ENCODE results near the gene GKN2.

Gene GKN2

GRCh38 chr2:68977453-68977852, 24.8 kb upstream of the GKN2 start:
- no peaks in the 10 kb centered on the region for H3K4me1 ChIP-seq (ENCODE audit: control insufficient read depth, low read depth, low read length)

GRCh38 chr2:68975844-68976243, 23.2 kb upstream of the GKN2 start:
- H3K56ac ChIP-seq (ENCODE audit: low read length): no peak overlapping the region
- H3K27ac ChIP-seq (ENCODE audit: low read depth, low read length): no peak overlapping the region
- H3K79me1 ChIP-seq (ENCODE audit: low read length): no peaks in the 10 kb centered on the region
- no peak overlapping the region for H4K8ac ChIP-seq (ENCODE audit: low read depth, low read length)
- H2BK15ac ChIP-seq (replicated peaks; ENCODE audit: low read depth): no peak overlapping the region
- no peaks in the 10 kb centered on the region for H3K27me3 ChIP-seq (ENCODE audit: insufficient read depth, low read length, poor library complexity)
- no peak overlapping the region for H4K5ac ChIP-seq (ENCODE audit: low read length)
- no peak overlapping the region for H2BK5ac ChIP-seq (ENCODE audit: low read length)
- no peak overlapping the region for H3K4me2 ChIP-seq (ENCODE audit: low read length)
- H2BK120ac ChIP-seq (ENCODE audit: low read depth, low read length): no peak overlapping the region
- no peak overlapping the region for H3K18ac ChIP-seq (ENCODE audit: low read length)
- DNase-seq: no peak
- H3K36me3 ChIP-seq (ENCODE audit: control insufficient read depth, insufficient read depth, low read length): no peaks in the 10 kb centered on the region
- H2AK5ac ChIP-seq (ENCODE audit: low read length): no peak overlapping the region
- H3K79me2 ChIP-seq (ENCODE audit: control insufficient read depth, insufficient read depth, low read length): no peaks in the 10 kb centered on the region
- no peak overlapping the region for H3K4me3 ChIP-seq (ENCODE audit: low read length)
- H3K4me1 ChIP-seq (ENCODE audit: control insufficient read depth, low read depth, low read length): no peaks in the 10 kb centered on the region
- H3K23ac ChIP-seq (ENCODE audit: low read length): no peak overlapping the region
- H3K9ac ChIP-seq (ENCODE audit: low read length): no peak overlapping the region
- H3K4ac ChIP-seq (ENCODE audit: low read depth, low read length): no peak overlapping the region
- no CpG with 5 or more reads among the region's 2 CpGs for WGBS (ENCODE audit: extremely low coverage, insufficient coverage, low lambda C conversion rate)

More at GRCh38 chr2:68977453-68977852, 24.8 kb upstream of the GKN2 start:
- Histone ChIP-seq H2BK15ac (replicated peaks; ENCODE audit: low read depth) (no peak overlapping the region), H3K9ac (ENCODE audit: low read length) (no peak overlapping the region), H2BK5ac (ENCODE audit: low read length) (no peak overlapping the region), H3K27me3 (ENCODE audit: insufficient read depth, low read length, poor library complexity) (no peaks in the 10 kb centered on the region), H3K4me2 (ENCODE audit: low read length) (no peak overlapping the region), H3K4me3 (ENCODE audit: low read length) (no peak overlapping the region), H4K5ac (ENCODE audit: low read length) (no peak overlapping the region), H3K79me1 (ENCODE audit: low read length) (no peaks in the 10 kb centered on the region), H3K36me3 (ENCODE audit: control insufficient read depth, insufficient read depth, low read length) (no peaks in the 10 kb centered on the region), H3K4ac (ENCODE audit: low read depth, low read length) (no peak overlapping the region), H3K18ac (ENCODE audit: low read length) (no peak overlapping the region), H3K56ac (ENCODE audit: low read length) (no peak overlapping the region), H3K79me2 (ENCODE audit: control insufficient read depth, insufficient read depth, low read length) (no peaks in the 10 kb centered on the region), H2AK5ac (ENCODE audit: low read length) (no peak overlapping the region), H3K27ac (ENCODE audit: low read depth, low read length) (no peak overlapping the region), H4K8ac (ENCODE audit: low read depth, low read length) (no peak overlapping the region), H2BK120ac (ENCODE audit: low read depth, low read length) (no peak overlapping the region), H3K23ac (ENCODE audit: low read length) (no peak overlapping the region)
- WGBS (ENCODE audit: extremely low coverage, insufficient coverage, low lambda C conversion rate): no CpG with 5 or more reads among the region's 4 CpGs
- DNase-seq: no peak

GRCh38 chr2:68974946-68975665, 22.4 kb upstream of the GKN2 start:
- Histone ChIP-seq H3K4me1 (ENCODE audit: control insufficient read depth, low read depth, low read length) (no peaks in the 10 kb centered on the region), H4K5ac (ENCODE audit: low read length) (no peak overlapping the region), H3K27me3 (ENCODE audit: insufficient read depth, low read length, poor library complexity) (no peaks in the 10 kb centered on the region), H3K27ac (ENCODE audit: low read depth, low read length) (no peak overlapping the region), H3K9ac (ENCODE audit: low read length) (no peak overlapping the region), H4K8ac (ENCODE audit: low read depth, low read length) (no peak overlapping the region), H3K18ac (ENCODE audit: low read length) (no peak overlapping the region), H2AK5ac (ENCODE audit: low read length) (no peak overlapping the region), H2BK5ac (ENCODE audit: low read length) (no peak overlapping the region), H3K56ac (ENCODE audit: low read length) (no peak overlapping the region), H3K79me2 (ENCODE audit: control insufficient read depth, insufficient read depth, low read length) (no peaks in the 10 kb centered on the region), H2BK15ac (replicated peaks; ENCODE audit: low read depth) (no peak overlapping the region), H3K23ac (ENCODE audit: low read length) (no peak overlapping the region), H3K79me1 (ENCODE audit: low read length) (no peaks in the 10 kb centered on the region), H3K4me2 (ENCODE audit: low read length) (no peak overlapping the region), H3K4ac (ENCODE audit: low read depth, low read length) (no peak overlapping the region), H3K36me3 (ENCODE audit: control insufficient read depth, insufficient read depth, low read length) (no peaks in the 10 kb centered on the region), H2BK120ac (ENCODE audit: low read depth, low read length) (no peak overlapping the region), H3K4me3 (ENCODE audit: low read length) (no peak overlapping the region)
- WGBS (ENCODE audit: extremely low coverage, insufficient coverage, low lambda C conversion rate): no CpG with 5 or more reads among the region's 9 CpGs
- DNase-seq: no peak

GRCh38 chr2:68974251-68974650, 21.6 kb upstream of the GKN2 start, which contains the start of gene GKN1:
Gene GKN1, plus strand, starts transcription at chr2:68974636. Its CDS starts 42 bp downstream, at chr2:68974678.
- DNase-seq: no peak
- no peak within 1 kb of the TSS for H4K5ac ChIP-seq (ENCODE audit: low read length)
- H3K79me2 ChIP-seq (ENCODE audit: control insufficient read depth, insufficient read depth, low read length): no peaks in the 10 kb centered on the region
- no peak within 1 kb of the TSS for H2BK15ac ChIP-seq (replicated peaks; ENCODE audit: low read depth)
- H3K79me1 ChIP-seq (ENCODE audit: low read length): no peaks in the 10 kb centered on the region
- H3K4ac ChIP-seq (ENCODE audit: low read depth, low read length): no peak within 1 kb of the TSS
- H4K8ac ChIP-seq (ENCODE audit: low read depth, low read length): no peak within 1 kb of the TSS
- H3K23ac ChIP-seq (ENCODE audit: low read length): no peak within 1 kb of the TSS
- no peak within 1 kb of the TSS for H3K9ac ChIP-seq (ENCODE audit: low read length)
- no peaks in the 10 kb centered on the region for H3K4me1 ChIP-seq (ENCODE audit: control insufficient read depth, low read depth, low read length)
- H3K18ac ChIP-seq (ENCODE audit: low read length): no peak within 1 kb of the TSS
- H2AK5ac ChIP-seq (ENCODE audit: low read length): no peak within 1 kb of the TSS
- no peak within 1 kb of the TSS for H3K27ac ChIP-seq (ENCODE audit: low read depth, low read length)
- peak within 1 kb of the TSS; percentile 45 for H2BK120ac ChIP-seq (ENCODE audit: low read depth, low read length)
- H3K27me3 ChIP-seq (ENCODE audit: insufficient read depth, low read length, poor library complexity): no peaks in the 10 kb centered on the region
- H3K4me3 ChIP-seq (ENCODE audit: low read length): no peak within 1 kb of the TSS
- H3K56ac ChIP-seq (ENCODE audit: low read length): no peak within 1 kb of the TSS
- no peak within 1 kb of the TSS for H3K4me2 ChIP-seq (ENCODE audit: low read length)
- H2BK5ac ChIP-seq (ENCODE audit: low read length): no peak within 1 kb of the TSS
- no CpG with 5 or more reads among the region's 3 CpGs for WGBS (ENCODE audit: extremely low coverage, insufficient coverage, low lambda C conversion rate)
- no peaks in the 10 kb centered on the region for H3K36me3 ChIP-seq (ENCODE audit: control insufficient read depth, insufficient read depth, low read length)

GRCh38 chr2:68971591-68972231, 19.0 kb upstream of the GKN2 start:
- no peak overlapping the region for H3K18ac ChIP-seq (ENCODE audit: low read length)
- WGBS (ENCODE audit: extremely low coverage, insufficient coverage, low lambda C conversion rate): no CpG with 5 or more reads among the region's 5 CpGs
- H3K36me3 ChIP-seq (ENCODE audit: control insufficient read depth, insufficient read depth, low read length): no peaks in the 10 kb centered on the region
- no peak overlapping the region for H2AK5ac ChIP-seq (ENCODE audit: low read length)
- H4K8ac ChIP-seq (ENCODE audit: low read depth, low read length): no peak overlapping the region
- H3K4me1 ChIP-seq (ENCODE audit: control insufficient read depth, low read depth, low read length): no peaks in the 10 kb centered on the region
- no peak overlapping the region for H3K4me2 ChIP-seq (ENCODE audit: low read length)
- H3K27me3 ChIP-seq (ENCODE audit: insufficient read depth, low read length, poor library complexity): no peaks in the 10 kb centered on the region
- H3K4me3 ChIP-seq (ENCODE audit: low read length): no peak overlapping the region
- no peaks in the 10 kb centered on the region for H3K79me1 ChIP-seq (ENCODE audit: low read length)
- DNase-seq: peak; percentile 58
- no peak overlapping the region for H2BK5ac ChIP-seq (ENCODE audit: low read length)
- no peak overlapping the region for H3K9ac ChIP-seq (ENCODE audit: low read length)
- H4K5ac ChIP-seq (ENCODE audit: low read length): no peak overlapping the region
- H2BK15ac ChIP-seq (replicated peaks; ENCODE audit: low read depth): no peak overlapping the region
- H3K27ac ChIP-seq (ENCODE audit: low read depth, low read length): no peak overlapping the region
- H3K56ac ChIP-seq (ENCODE audit: low read length): no peak overlapping the region
- no peak overlapping the region for H3K4ac ChIP-seq (ENCODE audit: low read depth, low read length)
- H3K79me2 ChIP-seq (ENCODE audit: control insufficient read depth, insufficient read depth, low read length): no peaks in the 10 kb centered on the region
- no peak overlapping the region for H2BK120ac ChIP-seq (ENCODE audit: low read depth, low read length)
- H3K23ac ChIP-seq (ENCODE audit: low read length): no peak overlapping the region
